Measurements from ENCODE around the gene UNC13D.
A peak's percentile ranks its signal among the peaks of the same experiment; 100 is the strongest.

UNC13D gene

DNA sequence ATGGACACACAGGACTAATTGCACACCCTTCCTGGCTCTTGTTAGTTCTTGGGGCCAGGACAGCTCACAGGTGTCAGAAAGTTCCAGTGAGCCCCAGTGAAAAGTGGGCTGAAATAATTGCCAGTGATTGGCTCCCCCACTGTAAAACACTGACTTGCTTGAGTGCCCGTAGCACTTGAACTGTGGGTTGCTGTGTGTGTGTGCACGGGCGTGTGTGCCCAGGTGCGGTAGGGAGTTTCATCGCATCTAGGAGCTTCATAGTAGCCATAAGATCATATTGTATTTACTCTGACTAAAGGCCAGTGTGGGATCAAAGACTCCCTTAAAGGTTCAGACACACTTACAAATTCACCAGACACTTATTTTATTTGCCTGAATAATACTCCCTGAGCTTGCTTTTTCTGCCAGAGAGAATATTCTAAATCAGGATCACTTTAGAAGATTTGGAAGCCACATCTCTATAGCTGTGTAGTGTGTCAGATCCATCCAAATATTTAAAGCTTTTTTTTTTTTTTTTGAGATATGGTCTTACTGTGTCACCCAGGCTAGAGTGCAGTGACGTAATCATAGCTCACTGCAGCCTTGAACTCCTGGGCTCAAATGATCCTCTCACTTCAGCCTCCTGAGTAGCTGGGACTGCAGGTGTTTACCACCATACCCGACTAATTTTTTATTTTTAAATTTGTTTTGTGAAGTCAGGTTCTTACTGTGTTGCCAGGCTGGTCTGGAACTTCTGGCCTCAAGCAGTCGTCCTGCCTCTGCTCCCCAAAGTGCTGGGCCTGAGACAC lies 48.2 kb downstream of the UNC13D start:
- DNase-seq, result no peak
- peak overlapping the region; percentile 54 for H3K27ac Mint-ChIP-seq
- H3K9me3 Mint-ChIP-seq, result no peaks in the 10 kb centered on the region
- H3K4me3 Mint-ChIP-seq, result no peak overlapping the region
- H3K27me3 Mint-ChIP-seq (ENCODE audit: low read depth, poor library complexity), result no peaks in the 10 kb centered on the region
- H3K36me3 Mint-ChIP-seq (ENCODE audit: low read depth), result peaks cover 69% of the 10 kb centered on the region
- no peaks in the 10 kb centered on the region for H3K4me1 Mint-ChIP-seq
- TF ChIP-seq, protein P1, sequence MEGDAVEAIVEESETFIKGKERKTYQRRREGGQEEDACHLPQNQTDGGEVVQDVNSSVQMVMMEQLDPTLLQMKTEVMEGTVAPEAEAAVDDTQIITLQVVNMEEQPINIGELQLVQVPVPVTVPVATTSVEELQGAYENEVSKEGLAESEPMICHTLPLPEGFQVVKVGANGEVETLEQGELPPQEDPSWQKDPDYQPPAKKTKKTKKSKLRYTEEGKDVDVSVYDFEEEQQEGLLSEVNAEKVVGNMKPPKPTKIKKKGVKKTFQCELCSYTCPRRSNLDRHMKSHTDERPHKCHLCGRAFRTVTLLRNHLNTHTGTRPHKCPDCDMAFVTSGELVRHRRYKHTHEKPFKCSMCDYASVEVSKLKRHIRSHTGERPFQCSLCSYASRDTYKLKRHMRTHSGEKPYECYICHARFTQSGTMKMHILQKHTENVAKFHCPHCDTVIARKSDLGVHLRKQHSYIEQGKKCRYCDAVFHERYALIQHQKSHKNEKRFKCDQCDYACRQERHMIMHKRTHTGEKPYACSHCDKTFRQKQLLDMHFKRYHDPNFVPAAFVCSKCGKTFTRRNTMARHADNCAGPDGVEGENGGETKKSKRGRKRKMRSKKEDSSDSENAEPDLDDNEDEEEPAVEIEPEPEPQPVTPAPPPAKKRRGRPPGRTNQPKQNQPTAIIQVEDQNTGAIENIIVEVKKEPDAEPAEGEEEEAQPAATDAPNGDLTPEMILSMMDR (IDR thresholded peaks at IDR 0.05), result no peak

DNA sequence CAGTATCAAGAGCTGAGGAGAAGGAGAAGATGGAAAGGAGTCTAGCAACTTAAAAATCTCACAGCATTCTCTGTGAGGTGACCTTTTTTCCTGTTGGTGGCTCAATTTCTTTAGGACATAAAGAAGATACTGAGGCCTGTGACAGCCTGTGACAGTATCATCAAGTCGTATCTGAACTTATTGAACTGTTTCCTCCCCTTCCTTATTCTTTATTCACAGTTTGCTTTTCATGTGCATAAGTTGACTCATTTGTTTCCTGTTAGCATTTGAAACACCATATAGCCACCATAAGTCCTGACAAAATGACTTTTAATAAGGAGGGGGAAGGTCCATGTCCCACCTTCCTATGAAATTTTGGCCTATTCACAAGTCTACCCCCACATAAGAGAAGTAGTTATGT lies 50.7 kb downstream of the UNC13D start:
- H3K36me3 Mint-ChIP-seq (ENCODE audit: low read depth), result peaks cover 68% of the 10 kb centered on the region
- TF ChIP-seq, protein P1 (IDR thresholded peaks at IDR 0.05), result no peak
- H3K27ac Mint-ChIP-seq, result no peak overlapping the region

DNA sequence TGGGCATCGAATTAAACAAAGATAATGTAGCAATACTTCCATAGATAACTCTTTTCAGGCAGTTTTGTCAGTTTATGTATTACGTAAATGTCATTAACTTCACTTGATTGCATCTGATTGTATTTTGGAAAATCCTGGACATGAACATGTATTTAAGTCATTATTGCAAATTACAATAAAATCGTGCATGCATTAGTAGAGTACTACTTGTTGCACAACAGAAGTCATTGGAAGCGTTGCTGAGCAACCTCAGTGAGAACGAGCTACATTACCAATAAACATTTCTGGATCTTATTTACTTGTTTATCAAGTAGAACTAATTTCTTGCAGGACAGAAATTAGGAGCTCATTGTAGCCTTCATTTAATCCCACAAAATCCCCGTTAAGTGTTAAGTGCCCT lies 53.0 kb downstream of the UNC13D start:
- H3K4me3 Mint-ChIP-seq, result no peak overlapping the region
- no peak for DNase-seq
- TF ChIP-seq, protein P1 (IDR thresholded peaks at IDR 0.05), result no peak
- H3K27ac Mint-ChIP-seq, result peak overlapping the region; percentile 25
- H3K4me1 Mint-ChIP-seq, result peaks cover 13% of the 10 kb centered on the region
- peaks cover 62% of the 10 kb centered on the region for H3K36me3 Mint-ChIP-seq (ENCODE audit: low read depth)
- H3K27me3 Mint-ChIP-seq (ENCODE audit: low read depth, poor library complexity), result no peaks in the 10 kb centered on the region
- H3K9me3 Mint-ChIP-seq, result no peaks in the 10 kb centered on the region

More for the DNA sequence above, 50.7 kb downstream of the UNC13D start:
- no peak overlapping the region for H3K4me3 Mint-ChIP-seq
- no peaks in the 10 kb centered on the region for H3K27me3 Mint-ChIP-seq (ENCODE audit: low read depth, poor library complexity)
- peaks cover 4% of the 10 kb centered on the region for H3K4me1 Mint-ChIP-seq
- H3K9me3 Mint-ChIP-seq, result no peaks in the 10 kb centered on the region
- no peak for DNase-seq

DNA sequence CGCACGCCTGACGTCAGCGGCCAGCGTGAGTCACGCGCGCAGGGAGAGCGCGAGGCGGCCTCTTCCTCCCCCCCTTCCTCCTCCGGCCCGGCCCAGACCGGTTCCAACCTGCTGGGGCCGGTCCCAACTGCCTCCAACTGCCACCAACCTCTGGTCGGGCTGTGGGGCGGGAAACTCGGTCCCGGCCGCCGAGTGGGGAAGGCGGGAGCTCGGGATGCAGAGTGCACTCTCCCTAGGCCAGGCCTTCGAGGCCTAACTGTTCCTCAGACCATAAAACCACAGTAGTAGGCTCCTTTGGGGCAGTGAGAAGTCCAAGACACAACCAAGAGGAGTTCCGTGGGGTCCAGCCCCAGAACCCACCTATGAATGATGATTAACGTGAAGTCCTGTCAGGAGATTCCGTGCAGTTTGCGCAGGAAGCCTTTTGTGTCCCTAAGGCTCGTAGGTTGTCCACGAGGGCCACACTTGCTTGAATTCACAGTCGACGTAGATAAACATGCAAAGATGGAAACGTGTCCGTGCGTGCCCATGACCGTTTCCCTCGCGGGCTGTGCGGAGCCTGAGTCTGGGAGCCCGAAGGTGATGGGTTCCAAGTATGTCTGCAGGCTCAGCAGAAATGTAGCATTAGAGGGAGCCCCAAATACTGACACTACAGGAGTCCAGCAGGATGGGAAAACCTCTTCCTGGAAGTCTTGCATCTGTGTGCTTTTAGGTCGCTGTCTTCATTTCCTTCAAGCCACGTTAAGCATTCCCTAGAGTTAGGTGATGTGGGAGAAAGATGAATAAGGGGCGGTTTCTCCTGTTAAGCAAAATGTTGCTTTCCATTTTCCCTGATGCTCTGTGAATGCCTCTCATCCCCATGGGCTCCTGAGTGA lies 59.0 kb downstream of the UNC13D start:
- TF ChIP-seq, protein P1 (IDR thresholded peaks at IDR 0.05), result no peak
- Mint-ChIP-seq H3K4me3 (peak overlapping the region; percentile 90), H3K4me1 (peaks cover 39% of the 10 kb centered on the region), H3K27me3 (ENCODE audit: low read depth, poor library complexity) (no peaks in the 10 kb centered on the region), H3K9me3 (peaks cover 5% of the 10 kb centered on the region), H3K36me3 (ENCODE audit: low read depth) (peaks cover 20% of the 10 kb centered on the region), H3K27ac (peak overlapping the region; percentile 99)
- DNase-seq, result peak; percentile 79

DNA sequence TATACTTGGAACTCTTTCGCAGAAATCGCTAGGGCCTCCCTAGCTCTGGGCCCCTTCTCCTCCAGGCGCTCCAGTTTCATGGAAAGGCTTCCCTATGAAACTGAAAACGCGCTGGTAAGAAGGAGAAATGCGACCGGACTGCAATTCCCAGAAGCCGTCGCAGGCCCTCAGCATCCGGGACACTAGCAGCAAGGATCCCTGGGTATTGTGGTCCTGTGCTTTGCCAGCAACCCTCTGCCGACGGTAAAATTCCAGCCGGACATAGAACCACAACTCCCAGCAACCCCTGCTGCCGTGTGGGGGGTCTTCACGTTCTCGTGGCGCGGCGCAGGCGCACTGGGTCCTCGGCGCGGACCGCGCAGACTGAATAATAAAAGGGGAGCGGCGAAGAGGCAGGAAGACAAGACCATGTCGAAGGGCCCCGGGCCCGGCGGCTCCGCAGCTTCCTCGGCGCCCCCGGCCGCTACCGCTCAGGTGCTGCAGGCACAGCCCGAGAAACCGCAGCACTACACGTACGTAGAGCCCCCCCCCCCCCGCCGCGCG lies 59.7 kb downstream of the UNC13D start, which contains the start of gene UNK:
Gene UNK, plus strand, starts transcription at position 334 of the 543 bp plus-strand sequence. Its CDS starts 75 bp downstream, at position 409.
- peaks cover 10% of the 10 kb centered on the region for H3K9me3 Mint-ChIP-seq
- H3K27ac Mint-ChIP-seq, result peak within 1 kb of the TSS; percentile 99
- TF ChIP-seq, protein P1 (IDR thresholded peaks at IDR 0.05), result no peak
- H3K27me3 Mint-ChIP-seq (ENCODE audit: low read depth, poor library complexity), result peaks cover 3% of the 10 kb centered on the region
- peaks cover 46% of the 10 kb centered on the region for H3K4me1 Mint-ChIP-seq
- H3K4me3 Mint-ChIP-seq, result peak within 1 kb of the TSS; percentile 90
- DNase-seq, result peak; percentile 94
- H3K36me3 Mint-ChIP-seq (ENCODE audit: low read depth), result peaks cover 22% of the 10 kb centered on the region

All from nephron progenitor cell (in vitro differentiated cells).